ENCODE data around the gene ARHGEF1. TPM values are rescaled to one million over a fixed set of nuclear protein-coding genes. Genes with fewer than 3 reads are reported as not detected.
A peak's percentile ranks its signal among the peaks of the same experiment; 100 is the strongest.

The ARHGEF1 gene
- total and polyA plus RNA-seq, 2 donors (not counting 1 experiment from before 2014, with no cell fraction given) = 646 to 886 TPM

DNA sequence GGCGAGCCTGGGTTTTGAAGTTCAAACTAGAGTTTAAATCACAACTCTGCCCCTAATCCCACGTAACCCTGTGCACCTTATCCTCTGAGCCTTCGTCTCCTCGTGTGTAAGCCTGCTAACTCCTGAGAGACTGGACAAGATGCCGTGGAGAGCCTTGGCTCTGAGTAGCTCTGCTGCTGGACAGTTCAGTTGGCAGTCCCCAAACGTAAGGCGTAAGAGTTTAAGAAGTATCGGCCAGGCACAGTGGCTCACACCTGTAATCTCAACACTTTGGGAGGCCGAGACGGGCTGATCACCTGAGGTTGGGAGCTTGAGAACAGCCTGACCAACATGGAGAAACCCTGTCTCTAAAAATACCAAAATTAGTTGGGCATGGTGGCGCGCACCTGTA is 10.6 kb upstream of the ARHGEF1 start:
- Histone ChIP-seq H3K79me2 (ENCODE audit: control insufficient read depth, insufficient read depth, low read length) (peaks cover 46% of the 10 kb centered on the region), H3K9ac (ENCODE audit: low read length) (peak overlapping the region; percentile 37), H3K9me3 (ENCODE audit: control extremely low read depth in 1 of 3, control insufficient read depth in 2 of 3, insufficient read depth in 1 of 3, low read length in 2 of 3) (no peaks in the 10 kb centered on the region), H3K36me3 (replicated peaks in 1 of 2; ENCODE audit: control extremely low read depth in 1 of 2, control insufficient read depth in 1 of 2, extremely low read depth in 1 of 2, insufficient read depth in 2 of 2, low read length in 1 of 2) (peaks cover 0 to 46% of the 10 kb centered on the region in 2 experiments), H3K4me1 (ENCODE audit: control insufficient read depth in 2 of 2, insufficient read depth in 2 of 2, low read length in 2 of 2) (peaks cover 68 to 95% of the 10 kb centered on the region in 2 donors), H4K20me1 (ENCODE audit: control insufficient read depth, insufficient read depth, low read length, poor library complexity, severe bottlenecking) (peaks cover 35% of the 10 kb centered on the region), H2AFZ (ENCODE audit: insufficient read depth, low read depth, low read length, poor library complexity, severe bottlenecking) (no peak overlapping the region), H3K27ac (ENCODE audit: low read length in 2 of 2) (peak overlapping the region; percentile 79 to 96), H3K4me3 (ENCODE audit: control extremely low read depth in 1 of 5, extremely low read depth in 1 of 5, insufficient read depth in 1 of 5, low read depth in 2 of 5, low read length in 4 of 5) (peak overlapping the region in 1 of 5 experiments; percentile 33), H3K27me3 (replicated peaks in 1 of 4; ENCODE audit: control extremely low read depth in 1 of 4, control insufficient read depth in 3 of 4, insufficient read depth in 4 of 4, low read length in 3 of 4) (no peaks in the 10 kb centered on the region), H3K4me2 (replicated peaks; ENCODE audit: low read depth, low read length, poor library complexity, severe bottlenecking) (peak overlapping the region; percentile 56)
- TF ChIP-seq, protein P1, sequence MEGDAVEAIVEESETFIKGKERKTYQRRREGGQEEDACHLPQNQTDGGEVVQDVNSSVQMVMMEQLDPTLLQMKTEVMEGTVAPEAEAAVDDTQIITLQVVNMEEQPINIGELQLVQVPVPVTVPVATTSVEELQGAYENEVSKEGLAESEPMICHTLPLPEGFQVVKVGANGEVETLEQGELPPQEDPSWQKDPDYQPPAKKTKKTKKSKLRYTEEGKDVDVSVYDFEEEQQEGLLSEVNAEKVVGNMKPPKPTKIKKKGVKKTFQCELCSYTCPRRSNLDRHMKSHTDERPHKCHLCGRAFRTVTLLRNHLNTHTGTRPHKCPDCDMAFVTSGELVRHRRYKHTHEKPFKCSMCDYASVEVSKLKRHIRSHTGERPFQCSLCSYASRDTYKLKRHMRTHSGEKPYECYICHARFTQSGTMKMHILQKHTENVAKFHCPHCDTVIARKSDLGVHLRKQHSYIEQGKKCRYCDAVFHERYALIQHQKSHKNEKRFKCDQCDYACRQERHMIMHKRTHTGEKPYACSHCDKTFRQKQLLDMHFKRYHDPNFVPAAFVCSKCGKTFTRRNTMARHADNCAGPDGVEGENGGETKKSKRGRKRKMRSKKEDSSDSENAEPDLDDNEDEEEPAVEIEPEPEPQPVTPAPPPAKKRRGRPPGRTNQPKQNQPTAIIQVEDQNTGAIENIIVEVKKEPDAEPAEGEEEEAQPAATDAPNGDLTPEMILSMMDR (IDR thresholded peaks at IDR 0.05) = no peak
- TF ChIP-seq EZH2 (IDR thresholded peaks at IDR 0.05; ENCODE audit: borderline replicate concordance, insufficient read depth, low read depth, low read length, poor library complexity, severe bottlenecking) = no peak
- peaks cover 71% of the 10 kb centered on the region for H3K4me1 Mint-ChIP-seq
- H3K27me3 Mint-ChIP-seq = no peaks in the 10 kb centered on the region
- no peaks in the 10 kb centered on the region for H3K9me3 Mint-ChIP-seq (ENCODE audit: insufficient read depth)
- ChIA-PET CTCF (interaction anchor here (0.7 to 17.0 kb wide), 19 partner anchors 9 to 162 kb away, joined by 3 to 331 read pairs (median 11); partner anchors contain the start of genes RABAC1 and RPS19), POLR2A (interaction anchor here (0.5 to 6.6 kb wide), 8 partner anchors 10 to 609 kb away, joined by 6 to 94 read pairs (median 16); partner anchors contain the start of genes ARHGEF1, RABAC1 and RPS19)
- H3K4me3 Mint-ChIP-seq = no peak overlapping the region
- intact Hi-C loops (cut with micrococcal nuclease) = loop anchor here (2.0 to 10.0 kb wide), 2 partner anchors 62 to 608 kb away; partner anchors contain the start of gene HNRNPUL1
- DNase-seq (no peak), ATAC-seq (ENCODE audit: low read depth) (no peak)
- 81% methylated on average over 11 of the region's 12 CpGs for WGBS (ENCODE audit: insufficient coverage)
- peak overlapping the region; percentile 90 for H3K27ac Mint-ChIP-seq
